ENCODE data around the gene DAB1. TPM values are rescaled to one million over a fixed set of nuclear protein-coding genes. Genes with fewer than 3 reads are reported as not detected.

DAB1 gene
- total RNA-seq, 1 donor from 2014 or later: 0.27 TPM

DNA sequence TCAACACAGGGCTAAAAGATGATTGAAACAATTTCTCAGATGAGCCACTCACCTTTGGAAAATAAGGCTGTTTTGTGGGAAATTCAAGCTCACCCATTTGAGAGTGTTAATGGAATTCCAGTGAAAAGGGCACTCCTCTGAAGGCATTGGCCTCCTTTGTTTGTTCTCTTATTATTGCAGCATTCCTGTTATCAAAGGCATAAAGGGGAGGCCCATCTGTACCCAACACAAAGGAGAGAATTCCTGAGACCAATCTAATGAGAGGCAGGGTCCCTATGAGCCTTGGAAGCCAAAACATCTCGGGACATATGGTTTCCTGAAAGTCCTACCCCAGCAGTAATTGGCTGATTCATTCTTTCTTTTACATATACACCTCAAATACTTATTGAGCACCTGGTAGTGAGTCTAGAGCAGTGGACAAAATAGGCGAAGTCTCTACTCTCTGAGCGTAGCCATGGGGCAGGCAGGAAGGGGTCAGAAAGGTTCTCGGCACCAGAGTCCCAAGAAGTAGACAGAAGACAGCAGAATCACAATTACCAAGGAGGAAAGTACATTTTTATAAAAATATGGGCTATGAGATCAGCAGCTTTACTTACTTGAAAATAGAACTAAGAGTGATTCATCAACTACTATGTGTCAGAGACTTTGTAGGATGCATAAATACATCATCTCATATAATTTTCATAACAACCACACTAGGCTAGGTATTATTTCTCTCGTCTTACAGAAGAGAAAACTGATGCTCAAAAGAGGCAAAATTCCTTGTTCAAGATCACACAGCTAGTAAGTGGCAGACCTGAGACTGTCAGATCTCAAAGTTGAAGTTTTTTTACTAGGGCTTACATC is 218.7 kb downstream of the DAB1 start:
- TF ChIP-seq, protein P1, sequence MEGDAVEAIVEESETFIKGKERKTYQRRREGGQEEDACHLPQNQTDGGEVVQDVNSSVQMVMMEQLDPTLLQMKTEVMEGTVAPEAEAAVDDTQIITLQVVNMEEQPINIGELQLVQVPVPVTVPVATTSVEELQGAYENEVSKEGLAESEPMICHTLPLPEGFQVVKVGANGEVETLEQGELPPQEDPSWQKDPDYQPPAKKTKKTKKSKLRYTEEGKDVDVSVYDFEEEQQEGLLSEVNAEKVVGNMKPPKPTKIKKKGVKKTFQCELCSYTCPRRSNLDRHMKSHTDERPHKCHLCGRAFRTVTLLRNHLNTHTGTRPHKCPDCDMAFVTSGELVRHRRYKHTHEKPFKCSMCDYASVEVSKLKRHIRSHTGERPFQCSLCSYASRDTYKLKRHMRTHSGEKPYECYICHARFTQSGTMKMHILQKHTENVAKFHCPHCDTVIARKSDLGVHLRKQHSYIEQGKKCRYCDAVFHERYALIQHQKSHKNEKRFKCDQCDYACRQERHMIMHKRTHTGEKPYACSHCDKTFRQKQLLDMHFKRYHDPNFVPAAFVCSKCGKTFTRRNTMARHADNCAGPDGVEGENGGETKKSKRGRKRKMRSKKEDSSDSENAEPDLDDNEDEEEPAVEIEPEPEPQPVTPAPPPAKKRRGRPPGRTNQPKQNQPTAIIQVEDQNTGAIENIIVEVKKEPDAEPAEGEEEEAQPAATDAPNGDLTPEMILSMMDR (IDR thresholded peaks at IDR 0.05): no peak

GRCh38 chr1:57204091-57204490 is 219.8 kb downstream of the DAB1 start:
- peaks cover 6% of the 10 kb centered on the region for H3K27me3 Mint-ChIP-seq (ENCODE audit: unreplicated experiment)
- H3K4me1 Mint-ChIP-seq (ENCODE audit: unreplicated experiment): no peaks in the 10 kb centered on the region
- H3K27ac Mint-ChIP-seq (ENCODE audit: unreplicated experiment): no peak overlapping the region
- no peaks in the 10 kb centered on the region for H3K9me3 Mint-ChIP-seq (ENCODE audit: unreplicated experiment)
- H3K4me3 Mint-ChIP-seq (ENCODE audit: unreplicated experiment): no peak overlapping the region
- no peak for DNase-seq (ENCODE audit: extremely low spot score, unreplicated experiment)
- TF ChIP-seq, protein P1 (IDR thresholded peaks at IDR 0.05): no peak
- no peaks in the 10 kb centered on the region for H3K36me3 Mint-ChIP-seq (ENCODE audit: unreplicated experiment)

More for the DNA sequence above, 218.7 kb downstream of the DAB1 start:
- Mint-ChIP-seq H3K4me3 (ENCODE audit: unreplicated experiment) (no peak overlapping the region), H3K4me1 (ENCODE audit: unreplicated experiment) (no peaks in the 10 kb centered on the region), H3K36me3 (ENCODE audit: unreplicated experiment) (no peaks in the 10 kb centered on the region), H3K9me3 (ENCODE audit: unreplicated experiment) (no peaks in the 10 kb centered on the region), H3K27ac (ENCODE audit: unreplicated experiment) (no peak overlapping the region), H3K27me3 (ENCODE audit: unreplicated experiment) (peaks cover 8% of the 10 kb centered on the region)
- no peak for DNase-seq (ENCODE audit: extremely low spot score, unreplicated experiment)

DNA sequence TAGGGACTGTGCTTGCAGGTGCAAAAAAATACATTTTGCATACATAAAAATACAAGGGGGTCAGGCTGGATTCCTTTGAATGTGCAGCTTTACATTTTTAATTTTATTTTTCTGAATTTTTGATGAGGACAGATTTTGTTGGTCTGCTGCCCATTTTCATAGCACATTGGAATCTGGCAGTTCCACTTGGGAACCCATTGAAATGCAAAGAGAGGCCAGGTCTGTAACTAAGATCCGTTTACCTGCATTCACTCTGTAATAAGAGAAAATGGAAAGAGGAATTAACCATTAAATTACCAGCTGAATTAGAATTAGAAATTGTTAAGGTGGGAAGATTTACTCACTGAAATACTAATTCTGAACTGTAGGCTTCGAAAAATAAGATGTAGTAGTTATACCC is 221.6 kb downstream of the DAB1 start:
- Mint-ChIP-seq H3K27me3 (ENCODE audit: unreplicated experiment) (peaks cover 6% of the 10 kb centered on the region), H3K4me1 (ENCODE audit: unreplicated experiment) (no peaks in the 10 kb centered on the region), H3K36me3 (ENCODE audit: unreplicated experiment) (no peaks in the 10 kb centered on the region), H3K27ac (ENCODE audit: unreplicated experiment) (no peak overlapping the region), H3K4me3 (ENCODE audit: unreplicated experiment) (no peak overlapping the region), H3K9me3 (ENCODE audit: unreplicated experiment) (no peaks in the 10 kb centered on the region)
- no peak for DNase-seq (ENCODE audit: extremely low spot score, unreplicated experiment)
- TF ChIP-seq, protein P1 (IDR thresholded peaks at IDR 0.05): no peak

- TF ChIP-seq, protein P1 (IDR thresholded peaks at IDR 0.05): no peak
- H3K36me3 Mint-ChIP-seq (ENCODE audit: unreplicated experiment): no peaks in the 10 kb centered on the region
- H3K9me3 Mint-ChIP-seq (ENCODE audit: unreplicated experiment): no peaks in the 10 kb centered on the region
- no peak overlapping the region for H3K4me3 Mint-ChIP-seq (ENCODE audit: unreplicated experiment)
- no peak overlapping the region for H3K27ac Mint-ChIP-seq (ENCODE audit: unreplicated experiment)
- H3K27me3 Mint-ChIP-seq (ENCODE audit: unreplicated experiment): no peaks in the 10 kb centered on the region
- H3K4me1 Mint-ChIP-seq (ENCODE audit: unreplicated experiment): no peaks in the 10 kb centered on the region
- DNase-seq (ENCODE audit: extremely low spot score, unreplicated experiment): no peak
Observed at GRCh38 chr1:57198912-57199311, 224.9 kb downstream of the DAB1 start.

DNA sequence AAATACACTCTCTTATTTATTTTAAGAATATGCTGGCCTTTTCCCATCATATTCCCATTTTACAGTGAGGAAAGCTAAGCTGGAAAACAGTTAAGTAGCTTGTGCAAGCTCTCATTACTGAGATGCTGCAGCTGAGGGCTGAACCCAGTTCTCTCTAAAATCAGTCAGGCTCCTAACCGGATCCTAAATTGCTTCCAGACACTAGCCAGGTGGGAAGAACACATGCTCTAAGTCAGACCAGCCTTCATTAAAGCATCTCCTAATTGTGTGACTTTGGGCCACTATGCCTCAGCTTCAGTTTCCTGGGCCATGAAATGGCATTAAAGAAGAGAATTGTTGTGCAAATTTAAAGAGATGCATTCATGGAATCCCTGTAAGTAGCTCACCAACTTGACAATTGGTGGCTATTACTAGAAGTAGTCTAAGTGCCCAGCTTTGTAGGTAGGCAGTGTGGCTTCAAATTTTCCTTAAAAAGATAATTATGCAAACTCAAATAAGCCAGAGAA is 228.4 kb downstream of the DAB1 start:
- Mint-ChIP-seq H3K27ac (ENCODE audit: unreplicated experiment) (no peak overlapping the region), H3K36me3 (ENCODE audit: unreplicated experiment) (no peaks in the 10 kb centered on the region), H3K27me3 (ENCODE audit: unreplicated experiment) (no peaks in the 10 kb centered on the region), H3K4me1 (ENCODE audit: unreplicated experiment) (no peaks in the 10 kb centered on the region), H3K4me3 (ENCODE audit: unreplicated experiment) (no peak overlapping the region), H3K9me3 (ENCODE audit: unreplicated experiment) (no peaks in the 10 kb centered on the region)
- DNase-seq (ENCODE audit: extremely low spot score, unreplicated experiment): no peak
- TF ChIP-seq, protein P1 (IDR thresholded peaks at IDR 0.05): no peak

Measured in osteocyte (in vitro differentiated cells).